Neural progenitor cell (in vitro differentiated cells): ENCODE measurements around the gene CIRBP.

Source experiments
- CTCF ChIP-seq: fragments of 200-600 bp; sonication (generic); IDR thresholded peaks from 2 replicates; pipeline ENCODE4 v1.5.1; 2017; ENCODE audit warnings: antibody characterized with exemption, mild to moderate bottlenecking
- EZH2 ChIP-seq: fragments of 200-600 bp; sonication (generic); IDR thresholded peaks from 2 replicates; pipeline ENCODE4 v1.6.1; 2017; ENCODE audit warnings: antibody characterized with exemption, mild to moderate bottlenecking, moderate library complexity

- TF ChIP-seq CTCF (no peak), EZH2 (no peak)
Observed at GRCh38 chr19:1275976-1276627, 7.0 kb downstream of the CIRBP start.
